HG03135 (cell line): Measurements from ENCODE around the gene SLC5A1.

Source experiments
- ATAC-seq: cut with Tn5 transposase; IDR thresholded peaks from one replicate; pipeline ENCODE4 v1.9.1; 2021; ENCODE audit warnings: mild to moderate bottlenecking, moderate library complexity; ENCODE audit not compliant: unreplicated experiment

The SLC5A1 gene

DNA sequence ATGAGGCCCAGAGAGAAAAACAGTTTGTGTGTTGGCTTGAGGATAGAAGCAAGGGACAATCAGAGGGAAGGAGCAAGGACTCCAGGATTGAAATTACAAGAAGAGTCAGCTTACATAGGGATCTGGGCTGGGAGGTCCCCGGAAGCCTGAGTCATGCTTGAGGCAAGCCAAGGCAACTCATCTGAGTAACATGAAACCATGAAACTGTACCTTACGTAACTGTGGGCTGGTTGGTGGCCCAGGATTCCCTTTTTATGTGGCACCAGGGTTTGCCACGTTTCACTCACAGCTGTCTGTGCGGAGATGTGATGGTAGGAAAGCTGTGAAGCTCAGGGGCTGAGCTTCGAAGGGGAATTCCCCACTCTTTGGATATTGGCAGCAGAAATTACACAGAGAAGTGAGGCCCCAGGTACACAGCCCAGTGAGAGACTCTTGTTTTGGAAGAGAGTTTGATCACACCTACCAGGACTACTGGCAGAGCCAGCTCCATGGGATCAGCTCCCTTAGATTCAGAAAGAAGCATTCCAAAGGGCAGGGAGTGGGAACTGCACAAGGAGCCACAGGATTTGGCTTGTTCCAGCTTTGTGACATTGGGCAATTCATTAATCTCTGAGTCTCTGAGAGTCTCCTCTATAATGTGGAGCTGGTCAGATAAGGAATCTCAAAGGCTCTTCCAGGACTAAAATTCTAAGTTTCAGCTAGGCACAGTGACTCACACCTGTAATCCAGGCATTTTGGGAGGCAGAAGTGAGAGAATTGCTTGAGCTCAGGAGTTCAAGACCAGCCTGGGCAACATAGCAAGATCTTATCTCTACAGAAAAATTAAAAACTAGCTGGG lies 7.8 kb downstream of the SLC5A1 start:
- ATAC-seq, result no peak

DNA sequence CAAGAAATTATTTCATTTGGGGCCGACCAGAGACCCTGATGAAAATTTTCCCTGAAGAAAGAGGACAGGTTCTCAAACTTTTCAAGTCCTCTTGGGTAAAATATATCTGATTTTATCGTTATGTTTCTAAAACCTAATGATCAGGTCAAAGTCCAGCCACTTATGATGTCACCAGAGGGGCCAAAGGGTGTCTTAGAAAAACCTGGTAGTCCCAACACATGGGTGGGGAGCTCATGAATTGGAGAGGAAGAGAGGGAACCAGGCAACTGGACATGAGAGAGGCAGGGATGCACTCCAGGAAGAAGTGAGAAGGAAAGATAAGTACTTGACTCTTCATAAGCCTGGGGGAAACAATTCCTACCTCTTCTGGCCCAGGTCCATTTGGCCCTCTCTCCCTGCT lies 9.2 kb downstream of the SLC5A1 start:
- no peak for ATAC-seq

DNA sequence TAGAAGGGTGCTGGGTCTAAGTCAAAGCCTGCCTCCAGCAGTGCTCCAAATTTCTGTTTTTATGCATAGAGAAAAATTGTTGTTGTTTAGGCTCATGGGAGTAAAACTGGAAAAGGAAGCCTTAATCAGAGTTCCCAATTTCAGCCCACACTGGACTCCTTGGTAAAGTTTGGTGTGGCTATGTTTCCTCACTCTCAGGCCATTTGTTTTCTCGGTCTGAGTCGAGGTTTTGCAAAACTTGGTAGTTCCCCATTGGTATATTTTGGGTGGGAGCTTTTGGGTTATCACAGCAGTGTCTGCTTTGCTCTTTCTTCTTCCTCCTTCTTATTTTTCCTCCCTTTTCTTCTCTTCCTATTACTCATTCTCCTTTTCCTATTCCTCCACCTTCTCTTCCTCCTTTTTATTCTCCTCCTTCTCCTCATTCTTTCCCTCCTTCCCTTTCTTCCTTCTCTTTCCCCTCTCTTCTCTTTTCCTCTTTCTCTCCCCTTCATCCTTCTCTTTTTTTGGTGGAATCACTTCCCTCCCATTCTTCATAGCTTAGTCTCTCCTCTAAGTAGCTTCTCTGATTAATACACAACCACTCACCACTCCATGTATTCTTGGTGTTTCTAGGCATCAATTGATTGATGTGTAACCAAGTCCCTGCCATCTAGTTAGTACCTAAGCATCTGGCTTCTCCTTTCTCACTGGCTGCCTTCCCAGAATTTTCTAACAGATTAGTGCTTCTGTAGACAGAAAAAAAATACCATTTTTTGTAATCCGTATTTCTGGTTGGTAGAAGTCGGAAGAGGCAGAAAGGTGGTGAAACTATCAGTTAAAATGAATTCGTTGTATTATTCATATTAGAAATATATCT lies 10.1 kb downstream of the SLC5A1 start:
- no peak for ATAC-seq

DNA sequence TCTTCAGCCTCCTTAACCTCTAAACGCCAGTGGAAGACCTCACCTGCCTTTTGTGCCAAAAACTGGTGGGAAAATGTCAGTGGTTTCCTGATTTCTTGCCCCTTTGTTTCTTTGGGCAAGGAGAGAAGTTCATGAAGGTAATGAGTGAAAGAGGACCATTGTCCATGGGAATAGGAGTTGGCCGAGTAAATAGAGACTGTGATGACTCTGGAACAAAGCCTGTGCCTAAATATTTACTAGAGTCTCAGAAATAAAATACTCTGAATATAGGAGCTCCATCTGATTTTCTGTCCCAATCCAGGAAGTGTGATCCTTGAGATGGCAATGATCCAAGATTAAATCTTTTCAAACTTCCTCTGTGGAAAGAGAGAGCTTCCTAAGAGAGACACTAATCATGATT lies 12.0 kb downstream of the SLC5A1 start:
- ATAC-seq, result no peak

DNA sequence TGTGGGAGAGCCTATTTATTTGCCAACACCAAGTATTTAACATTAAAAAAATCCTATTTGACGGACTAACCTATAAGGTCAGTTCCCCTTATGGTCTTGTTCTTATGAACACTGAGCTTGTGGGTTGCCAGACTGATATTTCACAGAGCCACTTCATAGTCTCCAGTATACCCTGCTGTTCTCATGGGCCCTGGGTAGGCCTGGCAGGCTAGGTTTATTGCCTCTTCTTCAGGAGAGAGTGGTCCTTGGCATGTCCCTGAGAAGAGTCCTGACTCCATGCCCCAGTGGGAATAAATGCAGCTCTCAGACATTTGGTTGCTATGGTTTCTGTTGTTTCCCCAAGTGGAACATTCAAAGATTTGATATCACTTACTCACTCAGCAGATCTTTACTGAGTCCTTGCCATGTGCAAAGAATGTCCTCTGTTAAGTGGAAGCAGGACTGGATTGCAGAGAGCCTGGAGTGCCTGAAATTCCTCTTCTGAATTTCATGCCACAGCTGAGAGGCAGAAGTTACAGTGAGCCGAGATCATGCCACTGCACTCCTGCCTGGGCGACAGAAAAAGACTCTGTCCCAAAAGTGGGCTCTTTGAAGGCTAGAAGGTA lies 15.7 kb downstream of the SLC5A1 start:
- no peak for ATAC-seq

DNA sequence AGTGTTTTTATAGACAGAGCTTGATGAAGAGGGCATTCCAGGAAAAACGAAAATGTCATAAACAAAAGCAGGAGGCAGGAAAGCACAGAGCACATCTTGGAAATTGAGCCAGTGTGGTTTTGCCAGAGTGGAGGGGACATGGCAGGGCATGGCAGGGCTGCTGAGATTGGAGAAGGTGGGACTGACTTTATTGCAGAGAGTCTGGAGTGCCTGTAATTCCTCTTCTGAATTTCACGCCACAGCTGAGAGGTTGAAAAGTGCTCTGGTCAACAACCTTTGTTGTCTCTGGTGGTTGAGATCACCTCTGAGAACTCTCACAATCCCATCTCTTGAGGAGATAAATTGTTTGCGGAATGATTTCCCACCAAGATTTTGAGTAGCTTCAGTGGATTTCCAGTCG lies 16.4 kb downstream of the SLC5A1 start:
- no peak for ATAC-seq

DNA sequence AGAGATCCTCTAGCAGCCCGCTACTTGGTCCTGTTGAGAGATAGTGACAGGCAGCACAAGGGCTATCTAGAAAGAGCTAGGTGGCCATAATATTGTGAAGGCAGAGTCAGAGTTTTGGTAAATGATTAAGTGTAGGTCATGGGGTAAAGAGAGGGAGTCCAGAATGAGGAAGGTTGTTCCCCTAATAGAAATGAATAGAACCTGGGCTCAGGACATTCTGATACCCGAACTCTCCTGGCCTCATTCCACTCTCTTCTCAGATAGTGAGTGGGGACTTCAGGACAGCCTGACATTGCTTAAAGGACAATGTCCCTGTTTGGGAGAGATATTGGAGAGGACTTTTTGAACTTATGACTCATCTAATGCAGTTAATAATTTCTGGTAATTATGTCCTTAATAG lies 20.6 kb downstream of the SLC5A1 start:
- no peak for ATAC-seq

DNA sequence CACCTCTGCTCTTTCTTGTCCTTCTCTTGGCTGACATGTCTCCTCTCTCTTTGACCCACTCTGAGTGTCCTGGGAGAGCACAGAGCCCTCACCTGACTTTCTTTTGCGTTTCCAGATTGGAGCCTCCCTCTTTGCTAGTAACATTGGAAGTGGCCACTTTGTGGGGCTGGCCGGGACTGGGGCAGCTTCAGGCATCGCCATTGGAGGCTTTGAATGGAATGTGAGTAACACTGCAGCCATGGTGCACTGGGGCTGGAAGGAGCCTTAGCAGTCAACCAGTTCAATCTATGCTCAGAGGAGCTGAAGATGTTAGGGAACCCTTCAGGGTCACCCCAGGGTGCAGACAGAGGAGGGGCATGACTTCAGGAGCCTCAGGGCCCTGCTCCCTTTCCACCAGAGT lies 23.8 kb downstream of the SLC5A1 start:
- ATAC-seq, result no peak

DNA sequence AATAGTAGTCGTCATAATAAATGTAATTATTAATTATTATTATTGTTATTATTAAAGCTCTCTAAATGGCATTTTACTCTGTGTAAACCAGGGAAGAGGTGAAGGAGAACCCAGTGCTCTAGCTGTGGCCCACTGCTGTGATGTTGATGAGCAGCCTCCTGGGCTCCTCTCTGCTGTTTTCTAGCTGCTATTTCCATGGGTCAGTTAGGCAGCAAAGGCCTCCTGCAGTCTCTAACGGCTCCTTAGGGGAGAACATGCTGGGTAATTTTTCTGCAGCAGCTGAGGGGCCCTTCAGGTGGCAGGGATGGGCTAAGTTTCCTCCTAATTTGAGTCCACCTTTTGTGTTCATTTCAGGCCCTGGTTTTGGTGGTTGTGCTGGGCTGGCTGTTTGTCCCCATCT lies 24.6 kb downstream of the SLC5A1 start:
- no peak for ATAC-seq

DNA sequence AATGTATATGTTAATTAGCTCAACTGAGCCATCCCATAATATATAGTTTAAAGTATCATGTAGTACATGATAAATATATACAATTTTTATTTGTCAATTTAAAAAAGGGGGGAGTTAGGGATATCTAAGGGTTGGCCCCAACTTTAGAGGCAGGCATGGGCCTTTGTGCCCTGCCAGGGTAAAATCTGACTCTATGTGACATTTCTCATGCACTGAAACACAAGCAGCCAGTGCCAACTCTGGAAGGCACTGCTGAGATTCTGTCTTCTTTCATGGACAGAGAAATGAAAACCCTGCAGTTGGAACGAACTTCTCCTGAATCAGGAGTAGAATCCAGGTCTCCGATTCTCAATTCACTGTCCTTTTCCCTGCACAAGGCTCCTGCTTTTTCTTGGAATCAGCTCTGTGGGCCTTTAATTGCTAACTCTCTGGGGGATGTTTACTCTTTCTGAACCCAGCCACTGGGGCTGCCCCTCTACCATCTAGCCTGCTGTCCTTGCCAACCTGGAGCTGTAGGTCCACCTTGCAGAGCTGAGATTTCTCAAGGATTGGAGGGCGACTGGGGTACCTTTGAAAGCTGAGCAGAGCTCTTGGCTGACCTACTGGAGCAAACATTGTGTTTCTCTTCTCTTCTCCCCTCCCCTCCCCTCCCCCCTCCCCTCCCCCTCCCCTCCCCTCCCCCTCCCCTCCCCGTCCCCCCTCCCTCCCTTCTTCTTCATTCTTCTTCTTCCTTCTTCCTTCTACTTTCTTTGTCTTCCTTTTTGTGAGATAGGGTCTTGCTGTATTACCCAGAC lies 26.7 kb downstream of the SLC5A1 start:
- ATAC-seq, result no peak

DNA sequence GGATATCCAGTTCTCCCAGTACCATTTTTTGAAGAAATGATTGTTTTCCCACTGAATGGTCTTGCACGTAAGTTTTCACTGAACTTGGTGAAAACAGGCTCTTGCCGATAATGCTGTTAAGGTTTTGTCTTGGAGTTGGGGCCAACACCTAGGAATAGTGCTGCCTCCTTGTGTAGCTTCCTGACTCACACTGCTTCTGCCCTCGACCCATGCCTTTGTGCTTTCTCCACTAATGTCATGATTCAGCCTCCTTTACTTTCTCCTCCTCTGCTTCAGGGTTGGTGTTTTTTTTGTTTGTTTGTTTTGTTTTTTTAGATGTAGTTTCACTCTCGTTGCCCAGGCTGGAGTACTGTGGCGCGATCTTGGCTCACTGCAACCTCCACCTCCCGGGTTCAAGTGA lies 30.2 kb downstream of the SLC5A1 start:
- ATAC-seq, result no peak

DNA sequence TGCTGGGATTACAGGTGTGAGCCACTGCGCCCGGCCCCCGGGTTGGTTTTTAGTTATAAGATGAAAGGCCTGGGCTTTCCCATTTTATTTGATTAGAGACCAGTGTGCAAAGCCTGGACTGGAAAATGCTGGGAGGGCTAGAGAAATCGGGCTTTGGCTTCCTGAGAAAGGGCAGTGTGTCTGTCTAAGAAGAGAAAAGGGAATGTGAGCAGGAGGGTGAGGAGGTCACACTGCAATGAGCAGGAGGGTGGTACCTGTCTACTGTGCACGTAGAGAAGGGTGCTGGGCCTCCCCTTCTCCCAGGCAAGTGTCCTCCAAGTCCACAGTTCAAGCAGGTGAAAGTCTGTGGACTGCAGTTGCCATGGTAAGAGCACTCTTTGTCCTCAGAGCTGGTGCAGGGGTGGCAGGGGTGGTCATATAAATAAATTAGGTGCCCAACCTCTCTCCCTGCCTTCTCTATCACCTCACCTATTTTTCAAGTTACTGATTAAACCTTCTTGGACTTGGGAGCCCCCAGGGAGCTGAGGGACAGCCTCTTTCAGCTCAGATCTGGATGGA lies 30.8 kb downstream of the SLC5A1 start:
- no peak for ATAC-seq

DNA sequence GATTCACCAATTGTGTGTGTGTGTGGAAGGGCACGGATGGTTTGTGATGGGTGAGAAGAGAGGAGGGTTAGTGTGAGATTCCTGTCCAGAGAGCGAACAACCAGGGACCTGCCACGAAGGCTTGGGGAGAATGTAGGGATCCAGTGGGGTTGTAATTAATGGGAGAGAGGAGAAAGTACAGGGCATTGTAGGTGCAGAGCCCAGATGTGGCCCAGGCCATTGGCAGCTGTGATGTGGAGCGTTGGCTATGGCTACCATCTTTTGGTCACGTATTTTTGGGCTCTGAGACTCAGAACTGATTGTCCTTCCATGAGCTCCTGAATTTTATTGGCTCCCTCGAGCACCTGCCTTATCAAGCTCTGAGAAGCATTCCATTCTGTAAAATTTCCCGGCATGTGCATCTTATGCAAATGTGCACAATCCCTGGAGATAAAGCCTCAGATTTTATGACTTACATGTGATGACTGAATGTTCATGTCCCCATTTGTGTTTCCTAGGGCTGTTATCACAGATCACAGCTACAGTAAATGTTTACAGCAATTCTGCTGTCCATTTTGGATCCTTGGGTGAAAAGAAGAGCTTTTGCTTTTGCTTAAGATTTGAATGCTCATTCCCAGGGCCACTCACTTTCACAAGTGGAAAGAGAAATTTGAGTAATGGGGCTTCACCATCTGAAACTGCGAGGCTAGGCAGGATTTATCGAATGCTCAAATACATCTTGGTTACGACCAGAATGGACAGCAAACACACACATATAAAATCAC lies 33.1 kb downstream of the SLC5A1 start:
- ATAC-seq, result no peak

DNA sequence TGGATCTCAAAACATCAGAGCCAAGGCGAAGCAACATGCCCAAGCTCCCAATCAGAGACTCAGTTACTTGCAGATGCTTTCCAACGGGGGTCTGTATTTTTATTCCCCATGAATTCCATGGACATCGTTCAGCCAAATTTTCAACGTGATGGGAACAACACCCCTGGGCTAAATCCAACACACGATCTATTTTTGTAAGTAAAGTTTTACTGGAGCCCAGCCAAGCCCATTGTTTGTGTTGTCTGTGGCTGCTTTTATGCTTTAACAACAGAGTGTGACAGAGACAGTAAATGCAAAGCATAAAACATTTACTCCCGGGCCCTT lies 33.7 kb downstream of the SLC5A1 start:
- no peak for ATAC-seq

DNA sequence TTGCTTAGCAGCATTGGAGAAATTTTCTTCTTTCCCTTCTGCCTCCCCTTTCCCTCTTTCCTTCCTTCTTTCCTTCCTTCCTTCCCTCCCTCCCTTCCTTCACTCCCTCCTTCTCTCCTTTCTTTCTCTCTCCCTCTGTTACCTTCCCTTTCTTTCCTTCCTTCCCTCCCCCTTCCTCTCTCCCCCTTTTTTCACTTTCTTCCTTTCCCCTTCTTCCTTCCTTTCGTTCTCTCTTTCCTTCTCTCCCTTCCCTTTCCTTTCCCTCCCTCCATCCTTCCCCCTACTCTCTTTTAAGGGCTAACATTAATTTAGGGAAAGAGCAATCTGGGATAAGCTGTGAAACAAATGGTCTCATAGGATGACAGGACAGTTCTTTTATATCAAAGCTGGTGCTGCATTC lies 34.1 kb downstream of the SLC5A1 start:
- no peak for ATAC-seq

DNA sequence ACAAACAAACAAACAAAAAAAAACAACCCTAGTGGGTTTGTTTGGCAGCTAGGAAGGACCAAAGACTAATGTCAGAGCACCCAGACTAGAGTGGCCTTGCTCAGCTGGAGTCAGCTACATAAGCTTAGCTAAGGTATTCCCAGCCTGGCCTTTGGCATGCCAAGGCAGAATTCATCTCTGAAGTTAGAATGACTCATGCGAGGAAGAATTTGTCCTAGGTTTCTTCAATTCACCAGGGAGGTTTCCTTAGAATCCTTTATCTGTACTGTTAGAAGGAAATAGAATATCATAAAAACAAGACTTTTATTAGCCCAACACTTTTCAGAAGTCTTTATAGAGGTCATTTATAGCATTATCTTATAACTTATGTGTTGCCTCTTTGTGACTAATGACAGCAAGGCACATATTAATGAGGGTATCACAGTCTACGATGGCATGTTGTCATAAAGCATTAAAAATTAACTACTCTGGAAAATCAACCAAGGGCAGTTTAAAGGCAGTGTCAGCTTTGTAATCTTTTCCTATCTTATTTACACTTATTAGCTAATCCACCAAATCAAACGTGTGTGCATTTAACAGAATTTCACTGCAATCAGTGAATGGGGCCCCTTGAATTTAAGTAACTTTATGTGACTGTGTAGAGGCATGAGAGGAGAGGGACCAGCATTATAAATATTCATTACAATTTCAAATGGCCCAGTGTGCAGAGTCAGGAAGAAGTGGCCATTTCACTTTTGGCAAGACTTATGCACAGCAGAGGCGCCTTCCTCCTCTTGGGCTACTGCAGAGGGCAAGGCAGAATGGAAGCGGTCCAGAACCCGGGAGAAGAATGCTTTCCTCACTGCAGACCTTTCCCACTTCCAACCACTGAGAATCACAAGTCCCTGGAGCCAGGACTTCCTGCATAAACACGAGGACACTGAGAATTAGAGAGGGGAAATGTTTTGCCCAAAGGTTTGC lies 36.3 kb downstream of the SLC5A1 start:
- ATAC-seq, result no peak

DNA sequence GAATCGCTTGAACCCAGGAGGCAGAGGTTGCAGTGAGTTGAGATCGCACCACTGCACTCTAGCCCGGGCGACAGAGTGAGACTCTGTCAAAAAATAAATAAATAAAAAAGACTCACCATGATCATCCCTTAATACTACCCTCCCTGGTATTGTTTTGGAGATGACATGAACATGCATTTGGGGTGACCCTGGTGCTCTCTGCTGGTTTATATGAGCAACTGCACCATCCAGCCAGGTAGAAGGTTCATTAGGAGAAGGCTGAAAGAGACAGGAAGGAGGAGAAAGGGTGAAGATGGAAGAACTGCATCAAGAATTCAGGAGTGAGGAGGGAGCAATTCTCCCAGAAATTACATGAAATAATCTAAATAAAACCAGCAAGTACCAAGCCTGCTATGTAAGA lies 37.8 kb downstream of the SLC5A1 start:
- no peak for ATAC-seq

DNA sequence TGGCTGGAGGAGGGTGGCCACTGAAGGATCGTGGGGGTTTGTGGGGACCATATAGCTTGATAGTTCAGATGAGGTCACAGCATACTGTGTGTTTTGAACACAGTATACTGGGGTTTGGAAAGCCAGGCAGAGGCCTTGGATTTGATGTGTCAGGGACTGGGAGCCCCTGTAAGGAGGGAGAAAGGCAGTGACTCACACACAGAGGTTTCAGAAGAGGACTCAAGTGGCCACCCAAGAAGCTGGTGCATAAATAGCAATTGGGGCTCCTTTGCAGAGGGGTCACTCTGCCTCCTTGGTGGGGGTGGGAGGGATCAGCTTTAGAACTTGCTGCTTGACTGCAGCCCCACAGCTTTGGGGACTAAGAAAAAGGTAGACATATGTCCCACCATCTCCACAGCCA lies 39.3 kb downstream of the SLC5A1 start:
- ATAC-seq, result no peak

DNA sequence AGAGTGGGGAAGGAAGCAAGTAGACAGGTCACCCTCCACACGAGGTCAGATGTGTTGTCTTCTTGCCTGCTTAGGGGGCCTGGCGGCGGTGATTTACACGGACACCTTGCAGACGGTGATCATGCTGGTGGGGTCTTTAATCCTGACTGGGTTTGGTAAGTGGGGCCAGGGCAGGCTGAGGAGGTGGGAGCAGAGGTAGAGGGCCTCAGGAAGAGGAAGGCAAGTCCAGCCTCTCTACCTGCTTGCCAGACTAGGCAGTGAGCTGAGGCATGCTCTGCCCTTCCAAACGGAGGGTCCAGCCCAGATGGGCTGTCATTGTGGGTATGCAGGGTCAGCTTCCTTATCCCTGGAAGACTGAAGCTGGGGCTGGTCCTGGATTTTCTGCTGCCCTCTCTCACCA lies 39.9 kb downstream of the SLC5A1 start:
- ATAC-seq, result no peak
